Immature natural killer cell (primary cell): ENCODE results near the gene ABCG1. TPM values are rescaled to one million over a fixed set of nuclear protein-coding genes. Genes with fewer than 3 reads are reported as not detected.

Experiments
- DNase-seq, 3 donors: peaks; one replicate each; pipeline ENCODE4 v3.0.0; 2022; ENCODE audit warnings: mixed read lengths in 1 of 3
- H3K27ac Mint-ChIP-seq, 6 donors: one replicate each; pipeline ENCODE4 v1.8.0; 2020; ENCODE audit warnings: mixed read lengths in 6 of 6, mild to moderate bottlenecking in 5 of 6, inconsistent platforms in 4 of 6, moderate library complexity in 3 of 6
- H3K27me3 Mint-ChIP-seq, 3 donors: one replicate each; pipeline ENCODE4 v1.8.0; 2020 to 2021; ENCODE audit warnings: low read depth in 3 of 3, mild to moderate bottlenecking in 3 of 3, mixed read lengths in 3 of 3, moderate library complexity in 3 of 3, inconsistent platforms in 1 of 3
- H3K36me3 Mint-ChIP-seq, 3 donors: one replicate each; pipeline ENCODE4 v1.8.0; 2020; ENCODE audit warnings: mixed read lengths in 3 of 3, inconsistent platforms in 2 of 3, mild to moderate bottlenecking in 2 of 3
- H3K4me1 Mint-ChIP-seq, 2 donors: one replicate each; pipeline ENCODE4 v1.8.0; 2020; ENCODE audit warnings: inconsistent platforms in 2 of 2, mild to moderate bottlenecking in 2 of 2, mixed read lengths in 2 of 2, moderate library complexity in 1 of 2
- H3K4me3 Mint-ChIP-seq, 5 donors: one replicate each; pipeline ENCODE4 v1.8.0; 2020; ENCODE audit warnings: mild to moderate bottlenecking in 5 of 5, mixed read lengths in 5 of 5, inconsistent platforms in 3 of 5, moderate library complexity in 3 of 5
- H3K9me3 Mint-ChIP-seq, 6 donors: one replicate each; pipeline ENCODE4 v1.8.0; 2020; ENCODE audit warnings: mild to moderate bottlenecking in 6 of 6, mixed read lengths in 6 of 6, inconsistent platforms in 4 of 6, moderate library complexity in 3 of 6
- polyA plus RNA-seq, 3 donors: library from polyadenylated mRNA; unstranded; fragments of 300-500 nt; fragmentation: Illumina TruSeq; gene quantifications; one replicate each; pipeline ENCODE4 v1.2.3, GENCODE V29; 2021

Gene ABCG1
- polyA plus RNA-seq, 3 donors from 2014 or later = 4.3 to 10.9 (median 8.2) TPM

- H3K27ac Mint-ChIP-seq = no peak overlapping the region
- H3K36me3 Mint-ChIP-seq = peaks cover 0 to 4% (median 3%) of the 10 kb centered on the region in 3 donors
- H3K4me1 Mint-ChIP-seq = no peaks in the 10 kb centered on the region
- H3K27me3 Mint-ChIP-seq = peaks cover 2 to 4% (median 3%) of the 10 kb centered on the region in 3 donors
- H3K4me3 Mint-ChIP-seq = no peak overlapping the region
- no peak for DNase-seq
- H3K9me3 Mint-ChIP-seq = peaks cover 0 to 1% (median 0%) of the 10 kb centered on the region in 6 donors
These were observed 5.7 kb upstream of the ABCG1 start for GRCh38 chr21:42213082-42213774.

DNA sequence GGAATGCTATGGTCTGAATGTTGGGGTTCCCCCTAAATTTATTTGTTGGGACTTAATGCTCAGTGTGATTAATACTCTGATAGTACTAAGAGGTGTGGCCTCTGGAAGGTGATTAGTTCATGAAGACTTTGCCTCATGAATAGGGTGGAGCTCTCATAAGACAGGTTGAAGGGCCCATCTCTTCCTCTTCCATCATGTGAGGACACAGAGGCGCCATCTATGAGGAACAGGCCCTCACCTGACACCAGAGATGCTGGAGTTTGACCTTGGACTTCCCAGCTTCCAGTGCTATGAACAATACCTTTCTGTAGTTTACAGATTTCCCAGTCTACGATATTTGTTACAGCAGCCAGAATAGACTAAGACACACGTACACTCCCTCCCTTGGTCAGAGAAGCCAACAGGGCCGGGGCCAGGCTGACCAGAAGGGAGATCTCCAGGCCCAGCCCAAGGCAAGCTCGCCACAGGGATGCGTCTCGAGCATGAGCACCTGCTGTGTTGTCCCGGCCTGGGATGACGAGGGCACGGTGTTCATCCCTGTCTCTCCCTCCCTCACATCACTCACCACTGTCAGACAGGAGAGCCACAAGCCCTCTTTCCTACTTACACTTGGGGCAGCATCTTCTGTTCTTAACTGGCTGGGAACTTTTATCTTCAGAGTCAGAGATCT is 4.7 kb upstream of the ABCG1 start:
- no peak overlapping the region for H3K4me3 Mint-ChIP-seq
- H3K27ac Mint-ChIP-seq = no peak overlapping the region
- DNase-seq = no peak
- peaks cover 0 to 1% (median 0%) of the 10 kb centered on the region in 6 donors for H3K9me3 Mint-ChIP-seq
- peaks cover 0 to 4% (median 3%) of the 10 kb centered on the region in 3 donors for H3K36me3 Mint-ChIP-seq
- H3K27me3 Mint-ChIP-seq = peaks cover 0 to 2% (median 2%) of the 10 kb centered on the region in 3 donors
- no peaks in the 10 kb centered on the region for H3K4me1 Mint-ChIP-seq

DNA sequence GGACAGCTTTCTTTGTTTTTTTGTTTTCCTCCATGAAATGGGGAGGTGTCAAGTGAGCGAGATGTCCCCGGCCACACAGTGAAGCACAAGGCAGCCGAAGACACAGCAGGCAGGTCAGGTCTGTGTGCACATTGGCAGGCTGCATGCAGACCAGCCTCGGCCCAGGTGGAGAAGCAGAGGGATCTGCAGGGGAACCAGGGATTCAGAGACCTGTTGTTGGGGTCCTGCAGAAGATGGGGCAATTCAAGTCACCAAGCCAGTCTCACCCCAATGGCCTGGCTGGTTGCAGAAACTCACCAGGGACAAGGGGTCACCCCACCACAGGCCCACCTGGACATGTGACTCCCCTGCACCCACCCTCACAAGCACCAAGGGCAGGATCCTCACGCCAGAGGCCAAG is 4.0 kb upstream of the ABCG1 start:
- H3K27ac Mint-ChIP-seq = no peak overlapping the region
- H3K27me3 Mint-ChIP-seq = peaks cover 1 to 3% (median 3%) of the 10 kb centered on the region in 3 donors
- H3K4me1 Mint-ChIP-seq = peaks cover 1 to 2% of the 10 kb centered on the region in 2 donors
- peaks cover 0 to 4% (median 3%) of the 10 kb centered on the region in 3 donors for H3K36me3 Mint-ChIP-seq
- H3K9me3 Mint-ChIP-seq = peaks cover 0 to 1% (median 0%) of the 10 kb centered on the region in 6 donors
- no peak overlapping the region for H3K4me3 Mint-ChIP-seq
- DNase-seq = no peak

- H3K9me3 Mint-ChIP-seq = peaks cover 0 to 1% (median 0%) of the 10 kb centered on the region in 6 donors
- no peak overlapping the region for H3K4me3 Mint-ChIP-seq
- H3K27ac Mint-ChIP-seq = no peak overlapping the region
- H3K27me3 Mint-ChIP-seq = peaks cover 6 to 12% (median 7%) of the 10 kb centered on the region in 3 donors
- H3K4me1 Mint-ChIP-seq = peaks cover 9 to 12% of the 10 kb centered on the region in 2 donors
- H3K36me3 Mint-ChIP-seq = peaks cover 0 to 4% (median 3%) of the 10 kb centered on the region in 3 donors
- no peak for DNase-seq
These were observed 2.8 kb upstream of the ABCG1 start for GRCh38 chr21:42215942-42216725.

DNA sequence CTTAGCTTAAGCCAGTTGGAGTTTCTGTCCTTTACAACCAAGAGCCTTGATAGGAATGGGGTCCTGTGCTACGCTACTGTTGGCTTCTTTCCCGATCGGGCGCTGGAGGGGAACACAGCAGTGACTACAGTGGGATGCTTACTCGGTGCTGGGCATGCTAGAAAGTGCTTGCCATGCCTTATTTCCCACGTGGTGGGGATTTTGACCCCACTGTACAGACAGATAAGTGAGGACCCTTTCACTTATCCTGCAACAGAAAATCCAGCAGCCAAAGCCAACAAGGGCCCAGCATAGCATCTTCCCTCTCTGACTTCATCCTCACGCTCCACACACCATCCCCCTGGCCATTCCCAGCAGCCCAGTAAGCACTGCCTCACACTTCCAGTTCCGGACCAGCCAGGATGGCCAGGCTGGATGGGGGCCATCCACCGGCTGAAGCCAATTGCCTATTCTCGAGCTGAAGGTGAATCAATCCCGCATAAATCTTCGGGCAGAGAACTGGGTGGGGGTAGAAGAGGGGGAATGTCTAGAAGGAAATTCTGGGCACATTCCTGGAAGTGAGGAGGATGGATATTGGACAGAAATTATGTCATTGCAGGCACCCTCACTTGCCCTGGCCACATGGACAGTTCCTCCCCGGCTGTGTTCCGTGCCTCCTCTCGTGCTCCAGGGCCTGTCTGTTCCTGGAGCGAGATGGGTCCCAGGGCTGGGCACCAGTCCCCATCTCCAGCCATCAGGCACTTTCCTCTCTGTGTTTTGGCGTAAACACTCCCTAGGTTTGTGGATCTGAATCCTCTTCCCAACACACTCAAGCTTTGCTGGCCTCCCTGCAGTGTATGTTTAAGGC is 2.0 kb upstream of the ABCG1 start:
- H3K27ac Mint-ChIP-seq = no peak overlapping the region
- DNase-seq = no peak
- H3K4me3 Mint-ChIP-seq = peak overlapping the region in 1 of 5 donors; percentile 24

GRCh38 chr21:42219606-42220137 is 732 bp downstream of the ABCG1 start:
- Mint-ChIP-seq H3K36me3 (peaks cover 0 to 4% (median 0%) of the 10 kb centered on the region in 3 donors), H3K27me3 (peaks cover 6 to 21% (median 7%) of the 10 kb centered on the region in 3 donors), H3K9me3 (peaks cover 0 to 1% (median 0%) of the 10 kb centered on the region in 6 donors), H3K4me3 (peak overlapping the region; percentile 89 to 98 (median 94)), H3K27ac (peak overlapping the region; percentile 61 to 92 (median 89)), H3K4me1 (peaks cover 9 to 18% of the 10 kb centered on the region in 2 donors)
- peak in 1 of 3 donors; percentile 35 for DNase-seq

More for the DNA sequence above, 2.0 kb upstream of the ABCG1 start:
- Mint-ChIP-seq H3K4me1 (peaks cover 9 to 17% of the 10 kb centered on the region in 2 donors), H3K36me3 (peaks cover 0 to 4% (median 2%) of the 10 kb centered on the region in 3 donors), H3K9me3 (peaks cover 0 to 1% (median 0%) of the 10 kb centered on the region in 6 donors), H3K27me3 (peaks cover 6 to 17% (median 7%) of the 10 kb centered on the region in 3 donors)

GRCh38 chr21:42220138-42220701 is 1.3 kb downstream of the ABCG1 start:
- Mint-ChIP-seq H3K27ac (peak overlapping the region; percentile 61 to 92 (median 89)), H3K36me3 (peaks cover 0 to 4% (median 0%) of the 10 kb centered on the region in 3 donors), H3K4me3 (peak overlapping the region; percentile 89 to 98 (median 94)), H3K27me3 (peaks cover 6 to 21% (median 7%) of the 10 kb centered on the region in 3 donors), H3K9me3 (peaks cover 0 to 1% (median 0%) of the 10 kb centered on the region in 6 donors), H3K4me1 (peaks cover 9 to 18% of the 10 kb centered on the region in 2 donors)
- DNase-seq = peak; percentile 74 to 83 (median 77)

DNA sequence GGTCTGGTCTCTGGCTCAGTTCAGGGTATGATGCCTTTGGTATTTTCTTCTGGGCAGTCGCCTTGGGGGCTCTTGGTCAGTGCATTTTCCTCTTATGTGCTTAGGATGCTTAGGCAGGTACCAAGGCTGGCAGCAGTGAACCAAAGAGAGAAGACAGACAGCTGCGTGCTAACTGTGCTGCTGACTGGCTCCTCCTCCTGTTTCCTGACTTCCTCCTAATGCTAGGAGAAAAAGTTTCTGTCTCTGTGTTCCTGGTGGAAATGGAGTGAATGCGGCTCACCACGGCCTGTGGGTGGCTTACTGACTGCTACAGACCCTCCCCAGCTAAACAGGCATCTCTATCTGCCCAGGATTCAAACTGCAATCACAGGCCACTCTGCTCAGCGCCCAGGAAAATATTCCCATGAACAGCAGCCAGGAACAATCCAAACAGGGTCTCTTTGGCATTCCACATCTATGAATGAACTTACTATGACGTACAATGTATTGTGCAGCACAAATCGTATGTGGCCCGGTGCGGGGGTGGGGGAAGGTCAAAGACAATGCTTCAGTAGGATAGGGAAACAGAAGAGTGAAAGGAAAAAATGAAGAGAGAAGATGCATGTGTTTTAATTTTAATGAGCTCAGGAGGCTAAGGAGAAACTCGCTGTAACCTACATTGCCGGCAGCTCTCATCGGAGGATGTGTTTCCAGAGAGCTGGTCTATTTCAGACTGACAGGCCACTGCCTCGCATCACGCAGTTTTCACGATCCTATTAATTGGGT is 2.8 kb downstream of the ABCG1 start:
- peak overlapping the region in 4 of 6 donors; percentile 16 to 46 (median 28) for H3K27ac Mint-ChIP-seq
- peaks cover 15 to 27% of the 10 kb centered on the region in 2 donors for H3K4me1 Mint-ChIP-seq
- H3K9me3 Mint-ChIP-seq = no peaks in the 10 kb centered on the region
- H3K4me3 Mint-ChIP-seq = peak overlapping the region in 4 of 5 donors; percentile 29 to 41 (median 36)
- no peak for DNase-seq
- peaks cover 0 to 17% (median 3%) of the 10 kb centered on the region in 3 donors for H3K36me3 Mint-ChIP-seq
- H3K27me3 Mint-ChIP-seq = peaks cover 4 to 21% (median 6%) of the 10 kb centered on the region in 3 donors

GRCh38 chr21:42222386-42222785 is 3.4 kb downstream of the ABCG1 start:
- Mint-ChIP-seq H3K27ac (peak overlapping the region in 2 of 6 donors; percentile 16 to 29), H3K9me3 (no peaks in the 10 kb centered on the region), H3K4me3 (no peak overlapping the region), H3K36me3 (peaks cover 0 to 18% (median 3%) of the 10 kb centered on the region in 3 donors), H3K27me3 (peaks cover 4 to 23% (median 7%) of the 10 kb centered on the region in 3 donors), H3K4me1 (peaks cover 21 to 33% of the 10 kb centered on the region in 2 donors)
- DNase-seq = no peak

DNA sequence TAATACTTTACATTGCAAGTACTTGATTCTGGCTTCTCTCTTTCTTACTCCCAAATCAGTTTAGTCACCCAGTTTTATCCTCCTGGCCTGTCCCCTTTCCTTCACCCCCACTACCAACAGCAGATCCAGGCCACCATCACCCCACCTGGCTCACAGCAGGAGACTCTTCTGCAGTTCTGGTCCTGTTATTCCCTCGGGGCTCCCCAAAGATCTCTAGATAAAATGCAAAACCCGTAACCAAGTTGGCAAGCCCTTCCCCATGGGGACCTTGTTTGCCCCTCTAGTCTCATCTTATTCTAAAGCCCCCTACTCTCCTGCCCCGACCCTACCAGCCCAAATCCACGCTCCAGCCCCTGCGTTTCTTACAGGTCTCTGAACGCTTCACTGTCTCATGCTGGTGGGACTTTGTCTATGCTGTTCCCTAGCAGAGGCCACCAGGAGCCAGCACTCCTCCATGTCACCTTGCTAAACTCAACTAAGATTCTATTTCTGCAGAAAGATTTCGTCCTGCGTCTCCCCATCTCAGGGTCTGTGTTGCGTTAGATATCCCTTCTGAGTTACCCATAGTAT is 4.0 kb downstream of the ABCG1 start:
- Mint-ChIP-seq H3K4me3 (no peak overlapping the region), H3K4me1 (peaks cover 27 to 38% of the 10 kb centered on the region in 2 donors), H3K36me3 (peaks cover 3 to 19% (median 4%) of the 10 kb centered on the region in 3 donors), H3K9me3 (no peaks in the 10 kb centered on the region), H3K27me3 (peaks cover 4 to 27% (median 12%) of the 10 kb centered on the region in 3 donors), H3K27ac (peak overlapping the region in 2 of 6 donors; percentile 2 to 7)
- DNase-seq = no peak

GRCh38 chr21:42223826-42224575 is 5.1 kb downstream of the ABCG1 start:
- Mint-ChIP-seq H3K27ac (peak overlapping the region in 1 of 6 donors; percentile 7), H3K36me3 (peaks cover 3 to 19% (median 4%) of the 10 kb centered on the region in 3 donors), H3K27me3 (peaks cover 4 to 32% (median 14%) of the 10 kb centered on the region in 3 donors), H3K4me1 (peaks cover 38 to 49% of the 10 kb centered on the region in 2 donors), H3K9me3 (no peaks in the 10 kb centered on the region), H3K4me3 (no peak overlapping the region)
- DNase-seq = no peak
